ENCODE measurements around the gene LRRC37B. TPM values are rescaled to one million over a fixed set of nuclear protein-coding genes. Genes with fewer than 3 reads are reported as not detected.
"Not testable (repeated sequence)": the region's sequence is repeated elsewhere in the genome, so short reads cannot be mapped to it uniquely, and the experiment has no call there.

Gene LRRC37B
- total RNA-seq = 27.6 and 28.7 TPM in 2 replicates
- long read RNA-seq, partial matches to known transcripts = 2 of 8 reads
- long read RNA-seq, other reads (novel, unspliced or antisense) = 4 of 8 reads

GRCh38 chr17:32006957-32007462, at the start of gene LRRC37B:
Gene LRRC37B, plus strand, starts transcription at chr17:32007383. Its CDS starts 14,010 bp downstream, at chr17:32021393.
- peak within 1 kb of the TSS; percentile 79 for H3K27ac Mint-ChIP-seq

GRCh38 chr17:31964131-31964530, 43.1 kb upstream of the LRRC37B start:
- H3K36me3 Mint-ChIP-seq (ENCODE audit: insufficient read depth) = peaks cover 16% of the 10 kb centered on the region
- DNase-seq (ENCODE audit: low spot score, unreplicated experiment); H3K27ac Mint-ChIP-seq; H3K4me1 Mint-ChIP-seq (ENCODE audit: low read depth); H3K9me3 Mint-ChIP-seq (ENCODE audit: low read depth); H3K27me3 Mint-ChIP-seq; H3K4me3 Mint-ChIP-seq (ENCODE audit: low read depth): not testable (repeated sequence)

More at GRCh38 chr17:32006957-32007462, at the start of gene LRRC37B:
- Mint-ChIP-seq H3K4me1 (ENCODE audit: low read depth) (peaks cover 13% of the 10 kb centered on the region), H3K27me3 (no peaks in the 10 kb centered on the region), H3K36me3 (ENCODE audit: insufficient read depth) (peaks cover 2% of the 10 kb centered on the region), H3K4me3 (ENCODE audit: low read depth) (peak within 1 kb of the TSS; percentile 77), H3K9me3 (ENCODE audit: low read depth) (no peaks in the 10 kb centered on the region)
- DNase-seq (ENCODE audit: low spot score, unreplicated experiment) = peak; percentile 85
- peak; percentile 94 for TF ChIP-seq CTCF (IDR thresholded peaks at IDR 0.05; ENCODE audit: unreplicated experiment)

GRCh38 chr17:31967648-31968047, 39.5 kb upstream of the LRRC37B start:
- H3K4me3 Mint-ChIP-seq (ENCODE audit: low read depth) = no peak overlapping the region
- H3K27ac Mint-ChIP-seq = no peak overlapping the region

GRCh38 chr17:31970416-31970815, 36.8 kb upstream of the LRRC37B start:
- H3K9me3 Mint-ChIP-seq (ENCODE audit: low read depth); H3K4me3 Mint-ChIP-seq (ENCODE audit: low read depth); DNase-seq (ENCODE audit: low spot score, unreplicated experiment); H3K27me3 Mint-ChIP-seq; H3K36me3 Mint-ChIP-seq (ENCODE audit: insufficient read depth); H3K4me1 Mint-ChIP-seq (ENCODE audit: low read depth): not testable (repeated sequence)
- H3K27ac Mint-ChIP-seq = peak overlapping the region; percentile 69

More at GRCh38 chr17:31967648-31968047, 39.5 kb upstream of the LRRC37B start:
- no peak for TF ChIP-seq CTCF (IDR thresholded peaks at IDR 0.05; ENCODE audit: unreplicated experiment)
- no peaks in the 10 kb centered on the region for H3K27me3 Mint-ChIP-seq
- H3K4me1 Mint-ChIP-seq (ENCODE audit: low read depth) = no peaks in the 10 kb centered on the region
- H3K36me3 Mint-ChIP-seq (ENCODE audit: insufficient read depth) = peaks cover 13% of the 10 kb centered on the region
- H3K9me3 Mint-ChIP-seq (ENCODE audit: low read depth) = no peaks in the 10 kb centered on the region
- no peak for DNase-seq (ENCODE audit: low spot score, unreplicated experiment)

- not testable (repeated sequence) for H3K4me3 Mint-ChIP-seq (ENCODE audit: low read depth); H3K4me1 Mint-ChIP-seq (ENCODE audit: low read depth); H3K9me3 Mint-ChIP-seq (ENCODE audit: low read depth); H3K27ac Mint-ChIP-seq; DNase-seq (ENCODE audit: low spot score, unreplicated experiment); H3K27me3 Mint-ChIP-seq
- peaks cover 10% of the 10 kb centered on the region for H3K36me3 Mint-ChIP-seq (ENCODE audit: insufficient read depth)
These were observed 32.7 kb upstream of the LRRC37B start for GRCh38 chr17:31974269-31975071.

- H3K36me3 Mint-ChIP-seq (ENCODE audit: insufficient read depth); H3K27me3 Mint-ChIP-seq; H3K9me3 Mint-ChIP-seq (ENCODE audit: low read depth); H3K27ac Mint-ChIP-seq; DNase-seq (ENCODE audit: low spot score, unreplicated experiment); H3K4me3 Mint-ChIP-seq (ENCODE audit: low read depth); H3K4me1 Mint-ChIP-seq (ENCODE audit: low read depth): not testable (repeated sequence)
These were observed 31.8 kb upstream of the LRRC37B start for GRCh38 chr17:31975391-31975790.

- not testable (repeated sequence) for DNase-seq (ENCODE audit: low spot score, unreplicated experiment); H3K27me3 Mint-ChIP-seq; H3K27ac Mint-ChIP-seq; H3K4me3 Mint-ChIP-seq (ENCODE audit: low read depth); H3K9me3 Mint-ChIP-seq (ENCODE audit: low read depth); H3K4me1 Mint-ChIP-seq (ENCODE audit: low read depth)
- peaks cover 16% of the 10 kb centered on the region for H3K36me3 Mint-ChIP-seq (ENCODE audit: insufficient read depth)
These were observed 15.4 kb upstream of the LRRC37B start for GRCh38 chr17:31991821-31992220.
